Testis (tissue), 3 donors: ENCODE results near the gene MYO1H. TPM values are rescaled to one million over a fixed set of nuclear protein-coding genes. Genes with fewer than 3 reads are reported as not detected.
A peak's percentile ranks its signal among the peaks of the same experiment; 100 is the strongest.

Experiments used
- DNase-seq: peaks from one replicate; pipeline ENCODE4 v3.0.0-alpha.2; 2019
- H3K27ac ChIP-seq, 2 donors: fragments of 200-600 bp; sonication (generic); one replicate each; pipeline ENCODE4 v1.5.1; 2019
- H3K27me3 ChIP-seq: fragments of 200-600 bp; sonication (generic); one replicate; pipeline ENCODE4 v1.5.1; 2019
- H3K36me3 ChIP-seq: fragments of 200-600 bp; sonication (generic); one replicate; pipeline ENCODE4 v1.5.1; 2017; ENCODE audit warnings: low read depth; ENCODE audit errors: missing control alignments
- H3K4me1 ChIP-seq: fragments of 200-600 bp; sonication (generic); one replicate; pipeline ENCODE4 v1.5.1; 2019
- H3K4me3 ChIP-seq, 2 donors: fragments of 200-600 bp; sonication (generic); one replicate each; pipeline ENCODE4 v1.5.1; 2017 to 2019
- H3K9me3 ChIP-seq: fragments of 200-600 bp; sonication (generic); one replicate; pipeline ENCODE4 v1.5.1; 2017
- POLR2A ChIP-seq: fragments of 450-650 bp; IDR thresholded peaks from one replicate; pipeline ENCODE4 v1.6.1; 2017; ENCODE audit warnings: antibody characterized with exemption, mild to moderate bottlenecking, moderate library complexity
- WGBS, 2 donors: methylation state at CpG; one replicate each; pipeline ENCODE4 v1.1.5; 2018; 5-methylcytosine and 5-hydroxymethylcytosine counted together
- intact Hi-C: fragments of 100-400 bp; cut with DNase I; formaldehyde crosslinking; loops from one replicate; pipeline ENCODE4 v1.15.1; 2023; ENCODE audit warnings: low total_unique reads
- polyA plus RNA-seq: library from polyadenylated mRNA; stranded (reverse); fragments of 350-450 nt; fragmentation: Illumina TruSeq; extraction: RNeasy Lipid Tissue Mini Kit (QIAGEN cat#74804); gene quantifications from one replicate; pipeline ENCODE4 v1.2.3, GENCODE V29; 2014; ENCODE audit warnings: low read depth, low replicate concordance; ENCODE audit not compliant: insufficient read depth
- total RNA-seq, 2 donors: library from RNA; depleted of rRNA; stranded (reverse); fragments of >200 nt; gene quantifications; one replicate each; pipeline ENCODE4 v1.2.3, GENCODE V29; 2016
- TF ChIP-seq, protein P1 (sequence below), 3 experiments: fragments of 450-650 bp in 2 of 3; fragments of 200-600 bp in 1 of 3; sonication (generic) in 1 of 3; IDR thresholded peaks; one replicate each; pipeline ENCODE4 v1.5.1; 2016 to 2019; ENCODE audit warnings: antibody characterized with exemption in 3 of 3, mild to moderate bottlenecking in 2 of 3, moderate library complexity in 1 of 3

Gene MYO1H
- total and polyA plus RNA-seq, 3 donors from 2014 or later = 1.7 to 3.7 (median 2.9) TPM

DNA sequence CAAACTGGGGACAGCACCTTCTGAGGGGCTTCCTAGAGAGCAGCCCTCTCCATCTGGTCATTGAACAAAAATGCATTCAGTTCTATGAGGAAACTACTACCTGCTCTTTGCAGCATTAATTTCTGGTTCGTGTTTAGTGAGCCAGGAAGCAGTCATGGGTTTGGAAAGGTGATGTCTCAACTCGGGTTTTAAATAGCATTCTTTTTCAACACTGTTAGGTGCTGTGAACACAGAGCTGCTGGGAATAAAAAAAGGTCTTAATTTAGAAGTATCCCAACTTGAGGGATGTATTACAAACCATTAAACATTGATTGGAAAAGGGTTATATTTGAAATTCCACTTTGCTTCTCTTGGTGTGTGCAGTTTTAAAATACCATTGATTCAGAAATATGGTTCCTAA is 9.3 kb downstream of the MYO1H start:
- Histone ChIP-seq H3K4me1 (no peaks in the 10 kb centered on the region), H3K4me3 (no peak overlapping the region), H3K9me3 (no peaks in the 10 kb centered on the region), H3K27me3 (no peaks in the 10 kb centered on the region), H3K27ac (no peak overlapping the region), H3K36me3 (no peaks in the 10 kb centered on the region)
- WGBS, 2 donors = 66 to 76% methylated on average over 2 of the region's 2 CpGs
- TF ChIP-seq POLR2A = no peak
- DNase-seq = no peak
- intact Hi-C loops = no loop called here

DNA sequence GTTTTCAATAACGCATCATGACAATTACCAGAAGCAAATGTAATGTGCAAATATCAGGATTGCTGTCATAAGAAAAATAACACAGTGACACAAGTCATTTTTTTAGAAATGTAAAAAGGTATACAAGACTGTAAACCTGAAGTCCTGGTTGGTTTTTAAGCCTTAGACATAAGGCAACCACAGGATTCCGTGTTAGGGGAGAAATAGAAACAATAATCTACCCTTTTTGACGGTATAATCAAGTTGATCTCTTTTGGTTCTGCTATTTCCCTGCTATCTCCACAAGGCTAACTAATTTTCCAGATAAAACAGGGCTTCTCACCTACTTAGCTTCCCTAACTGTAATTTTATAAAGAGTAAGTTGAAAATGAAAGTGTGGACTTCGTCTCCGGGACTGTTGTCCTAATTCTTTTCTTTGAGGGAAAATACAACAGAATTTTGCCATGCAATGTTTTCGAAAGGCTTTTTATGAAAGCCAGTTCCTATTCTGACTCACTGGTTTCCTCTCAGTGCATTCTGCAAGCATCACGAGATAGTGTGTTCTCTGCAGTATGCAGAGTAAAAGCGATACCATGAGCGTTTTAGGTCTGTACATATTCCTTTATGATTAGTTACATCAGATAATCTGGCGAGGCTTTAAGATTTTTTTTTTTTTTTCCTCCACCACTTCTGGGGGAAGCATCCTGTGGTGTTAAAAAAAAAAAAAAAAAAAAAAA is 10.6 kb downstream of the MYO1H start:
- no peaks in the 10 kb centered on the region for H3K27me3 ChIP-seq
- 47 to 52% methylated on average over 10 of the region's 10 CpGs for WGBS, 2 donors
- no peaks in the 10 kb centered on the region for H3K4me1 ChIP-seq
- no peak for DNase-seq
- no peaks in the 10 kb centered on the region for H3K9me3 ChIP-seq
- H3K27ac ChIP-seq = peak overlapping the region in 1 of 2 donors; percentile 41
- TF ChIP-seq, protein P1, sequence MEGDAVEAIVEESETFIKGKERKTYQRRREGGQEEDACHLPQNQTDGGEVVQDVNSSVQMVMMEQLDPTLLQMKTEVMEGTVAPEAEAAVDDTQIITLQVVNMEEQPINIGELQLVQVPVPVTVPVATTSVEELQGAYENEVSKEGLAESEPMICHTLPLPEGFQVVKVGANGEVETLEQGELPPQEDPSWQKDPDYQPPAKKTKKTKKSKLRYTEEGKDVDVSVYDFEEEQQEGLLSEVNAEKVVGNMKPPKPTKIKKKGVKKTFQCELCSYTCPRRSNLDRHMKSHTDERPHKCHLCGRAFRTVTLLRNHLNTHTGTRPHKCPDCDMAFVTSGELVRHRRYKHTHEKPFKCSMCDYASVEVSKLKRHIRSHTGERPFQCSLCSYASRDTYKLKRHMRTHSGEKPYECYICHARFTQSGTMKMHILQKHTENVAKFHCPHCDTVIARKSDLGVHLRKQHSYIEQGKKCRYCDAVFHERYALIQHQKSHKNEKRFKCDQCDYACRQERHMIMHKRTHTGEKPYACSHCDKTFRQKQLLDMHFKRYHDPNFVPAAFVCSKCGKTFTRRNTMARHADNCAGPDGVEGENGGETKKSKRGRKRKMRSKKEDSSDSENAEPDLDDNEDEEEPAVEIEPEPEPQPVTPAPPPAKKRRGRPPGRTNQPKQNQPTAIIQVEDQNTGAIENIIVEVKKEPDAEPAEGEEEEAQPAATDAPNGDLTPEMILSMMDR (IDR thresholded peaks at IDR 0.05) = no peak
- no peak for TF ChIP-seq POLR2A
- no peak overlapping the region for H3K4me3 ChIP-seq
- intact Hi-C loops = no loop called here
- no peaks in the 10 kb centered on the region for H3K36me3 ChIP-seq

DNA sequence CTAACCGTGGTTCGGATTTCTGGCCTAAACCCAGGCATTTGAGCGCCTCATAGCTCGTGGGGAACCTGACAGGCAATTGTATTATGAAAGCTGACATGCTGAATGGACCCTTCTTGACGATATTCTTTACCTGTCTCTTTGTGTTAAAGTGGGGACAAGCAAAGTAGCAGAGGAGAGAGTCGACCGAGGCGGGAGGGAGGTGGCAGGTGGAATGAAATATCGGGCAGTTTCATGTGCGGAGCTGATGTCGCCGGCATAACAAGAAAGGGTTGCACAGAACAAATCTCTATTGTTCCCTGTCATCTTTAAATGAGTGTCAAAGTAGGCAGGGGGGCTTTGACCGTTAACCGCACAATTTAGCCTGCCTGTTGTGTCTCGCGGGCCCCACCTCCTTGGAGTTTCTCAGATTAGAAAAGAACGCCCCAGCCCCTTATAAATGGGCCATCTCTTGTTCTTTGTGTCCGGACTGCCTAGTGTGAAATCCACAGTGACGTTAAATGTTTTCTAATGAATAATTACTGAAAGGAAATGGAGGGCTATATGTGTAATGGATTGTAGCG is 11.5 kb downstream of the MYO1H start:
- intact Hi-C loops = no loop called here
- WGBS, 2 donors = 69 to 72% methylated on average over 20 of the region's 20 CpGs
- H3K4me1 ChIP-seq = no peaks in the 10 kb centered on the region
- peak overlapping the region; percentile 22 to 37 for H3K4me3 ChIP-seq
- H3K27ac ChIP-seq = no peak overlapping the region
- no peaks in the 10 kb centered on the region for H3K9me3 ChIP-seq
- no peaks in the 10 kb centered on the region for H3K27me3 ChIP-seq
- TF ChIP-seq, protein P1 (IDR thresholded peaks at IDR 0.05) = no peak
- no peak for TF ChIP-seq POLR2A
- no peak for DNase-seq
- H3K36me3 ChIP-seq = no peaks in the 10 kb centered on the region

DNA sequence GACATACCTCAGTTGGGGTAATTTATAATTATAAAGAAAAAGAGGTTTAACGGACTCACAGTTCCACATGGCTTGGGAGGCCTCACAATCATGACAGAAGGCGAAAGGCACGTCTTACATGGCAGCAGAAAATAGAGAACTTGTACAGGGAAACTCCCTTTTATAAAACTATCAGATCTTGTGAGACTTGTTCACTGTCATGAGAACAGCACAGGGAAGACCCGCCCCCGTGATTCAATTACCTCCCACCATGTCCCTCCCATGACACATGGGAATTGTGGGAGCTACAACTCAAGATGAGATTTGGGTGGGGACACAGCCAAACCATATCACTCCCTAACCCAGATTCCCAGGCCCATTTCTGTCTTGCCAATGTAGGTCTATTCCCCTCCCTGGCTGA is 22.1 kb downstream of the MYO1H start:
- WGBS, 2 donors = 86 to 91% methylated on average over 5 of the region's 5 CpGs
- intact Hi-C loops = no loop called here
- no peaks in the 10 kb centered on the region for H3K27me3 ChIP-seq
- H3K4me3 ChIP-seq = no peak overlapping the region
- DNase-seq = no peak
- no peaks in the 10 kb centered on the region for H3K36me3 ChIP-seq
- H3K9me3 ChIP-seq = no peaks in the 10 kb centered on the region
- no peak for TF ChIP-seq POLR2A
- TF ChIP-seq, protein P1 (IDR thresholded peaks at IDR 0.05) = no peak
- no peak overlapping the region for H3K27ac ChIP-seq
- no peaks in the 10 kb centered on the region for H3K4me1 ChIP-seq

DNA sequence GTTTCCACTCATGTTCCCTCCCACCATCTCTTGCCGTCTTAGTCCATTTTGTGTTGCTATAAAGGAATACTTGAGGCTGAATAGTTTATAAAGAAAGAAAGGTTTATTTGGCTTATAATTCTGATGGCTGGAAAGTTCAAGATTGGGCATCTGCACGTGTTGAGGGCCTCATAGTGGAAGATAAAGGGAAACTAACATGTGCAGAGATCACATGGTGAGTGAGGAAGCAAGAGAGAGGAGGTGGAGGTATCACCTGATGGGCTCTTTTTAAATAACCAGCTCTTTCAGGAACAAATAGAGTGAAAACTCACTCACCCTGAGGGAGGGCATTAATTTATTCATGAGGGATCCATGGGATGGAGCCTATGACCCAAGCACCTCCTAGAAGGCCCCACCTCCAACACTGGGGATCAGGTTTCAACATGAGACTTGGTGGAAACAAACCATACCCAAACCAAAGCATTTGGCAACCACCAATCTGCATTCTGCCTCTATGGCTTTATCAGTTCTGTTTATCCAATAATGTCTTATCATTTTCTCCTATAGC is 29.5 kb downstream of the MYO1H start:
- no peak for DNase-seq
- Histone ChIP-seq H3K27ac (no peak overlapping the region), H3K4me1 (no peaks in the 10 kb centered on the region), H3K4me3 (no peak overlapping the region), H3K9me3 (no peaks in the 10 kb centered on the region), H3K27me3 (no peaks in the 10 kb centered on the region), H3K36me3 (no peaks in the 10 kb centered on the region)
- no peak for TF ChIP-seq POLR2A
- TF ChIP-seq, protein P1 (IDR thresholded peaks at IDR 0.05) = no peak
- intact Hi-C loops = no loop called here
- 60 to 75% methylated on average over 2 of the region's 2 CpGs for WGBS, 2 donors
